ENCODE measurements around the gene CSAG2. TPM values are rescaled to one million over a fixed set of nuclear protein-coding genes. Genes with fewer than 3 reads are reported as not detected.

Gene CSAG2
- polyA plus RNA-seq, 1 of the 3 experiments (the other 2 are of a cell fraction) = not detected

- Histone ChIP-seq H3K9me3 (no peaks in the 10 kb centered on the region), H3K79me2 (ENCODE audit: insufficient read depth) (no peaks in the 10 kb centered on the region), H3K4me1 (ENCODE audit: control insufficient read depth in 1 of 2, insufficient read depth in 2 of 2, low read depth in 1 of 2, low read length in 1 of 2) (no peaks in the 10 kb centered on the region), H3K9me2 (no peaks in the 10 kb centered on the region), H3K27ac (ENCODE audit: low read depth in 2 of 2, low read length in 1 of 2) (no peak overlapping the region), H4K20me1 (ENCODE audit: insufficient read depth) (no peaks in the 10 kb centered on the region), H3F3A (replicated peaks; ENCODE audit: insufficient read depth) (no peaks in the 10 kb centered on the region), H3K4me2 (no peak overlapping the region), H3K4me3 (ENCODE audit: low read depth in 2 of 2, low read length in 1 of 2) (no peak overlapping the region), H2AFZ (ENCODE audit: low read depth) (no peak overlapping the region), H3K36me3 (replicated peaks in 1 of 2; ENCODE audit: control insufficient read depth in 1 of 2, insufficient read depth in 2 of 2, low read length in 1 of 2) (no peaks in the 10 kb centered on the region), H3K27me3 (ENCODE audit: insufficient read depth) (no peaks in the 10 kb centered on the region), H3K9ac (no peak overlapping the region)
- CTCF ChIA-PET = interaction anchor here (1.7 to 6.4 kb wide), 3 partner anchors 12 to 26 kb away, joined by 6 to 45 read pairs (median 21); no protein-coding TSS in a partner anchor
- WGBS (ENCODE audit: low lambda C conversion rate) = 47% methylated on average over 2 of the region's 2 CpGs
- POLR2A ChIA-PET = no interaction called here
- no peak for TF ChIP-seq RFX5 (IDR thresholded peaks at IDR 0.05; ENCODE audit: low read length)
- peak; percentile 34 for TF ChIP-seq CTCF (IDR thresholded peaks at IDR 0.05)
- peak; percentile 27 for DNase-seq
These were observed 50.8 kb downstream of the CSAG2 start for GRCh38 chrX:152658302-152658701.

Other genes with a start within 250 kb of the CSAG2 start
- 0.02 and 0.03 TPM in 2 replicates for gene GABRQ, start 71.4 kb downstream of the CSAG2 start, polyA plus RNA-seq (2012; rRNA removed)
- 84.2 and 107 TPM in 2 replicates for gene MAGEA3, start 10.5 kb downstream of the CSAG2 start, polyA plus RNA-seq (2012; rRNA removed)
- 17.1 and 29.5 TPM in 2 replicates for gene MAGEA2B, start 5.4 kb upstream of the CSAG2 start, polyA plus RNA-seq (2012; rRNA removed)
- gene CSAG1, start 24.4 kb upstream of the CSAG2 start, polyA plus RNA-seq (2012; rRNA removed) = 55.1 and 55.8 TPM in 2 replicates
- 81.1 and 104 TPM in 2 replicates for gene MAGEA12, start 24.5 kb upstream of the CSAG2 start, polyA plus RNA-seq (2012; rRNA removed)
- 55.9 and 66.3 TPM in 2 replicates for gene MAGEA2, start 44.6 kb upstream of the CSAG2 start, polyA plus RNA-seq (2012; rRNA removed)
- 72.2 and 115 TPM in 2 replicates for gene CSAG3, start 49.9 kb upstream of the CSAG2 start, polyA plus RNA-seq (2012; rRNA removed)
- gene MAGEA6, start 60.4 kb upstream of the CSAG2 start, polyA plus RNA-seq (2012; rRNA removed) = 63.1 and 78.8 TPM in 2 replicates
- 41.1 and 46.6 TPM in 2 replicates for gene CETN2, start 121.5 kb upstream of the CSAG2 start, polyA plus RNA-seq (2012; rRNA removed)
- 24.8 and 26.3 TPM in 2 replicates for gene NSDHL, start 121.8 kb upstream of the CSAG2 start, polyA plus RNA-seq (2012; rRNA removed)
- gene ZNF185, start 188.8 kb upstream of the CSAG2 start, polyA plus RNA-seq (2012; rRNA removed) = 10.3 and 10.6 TPM in 2 replicates